GM12878 (cell line): Measurements from ENCODE around the gene MALT1. TPM values are rescaled to one million over a fixed set of nuclear protein-coding genes. Genes with fewer than 3 reads are reported as not detected.

Experiments
- CEBPB ChIP-seq, 2 experiments: fragments of 150-350 bp in 1 of 2; IDR thresholded peaks; 2 replicates each; pipeline ENCODE4 v1.6.1; 2012 to 2014; ENCODE audit warnings: low read depth in 2 of 2, low read length in 2 of 2, borderline replicate concordance in 1 of 2, inconsistent platforms in 1 of 2
- CHD4 ChIP-seq: fragments of 200-600 bp; sonication (generic); IDR thresholded peaks from 2 replicates; pipeline ENCODE4 v1.6.1; 2016; ENCODE audit warnings: mild to moderate bottlenecking
- CREM ChIP-seq: IDR thresholded peaks from 2 replicates; pipeline ENCODE4 v1.6.1; 2014; ENCODE audit warnings: antibody characterized with exemption, low read depth
- E4F1 ChIP-seq: fragments of 450-650 bp; IDR thresholded peaks from 2 replicates; pipeline ENCODE4 v1.6.1; 2018; ENCODE audit warnings: borderline replicate concordance, mild to moderate bottlenecking; ENCODE audit not compliant: partially characterized antibody
- EED ChIP-seq: sonication (generic); IDR thresholded peaks from 2 replicates; pipeline ENCODE4 v1.6.1; 2016; ENCODE audit warnings: antibody characterized with exemption, low read depth
- GABPA ChIP-seq: IDR thresholded peaks from 2 replicates; pipeline ENCODE4 v1.6.1; 2014; ENCODE audit warnings: antibody characterized with exemption, low read depth, mild to moderate bottlenecking, inconsistent platforms
- ZNF592 ChIP-seq: fragments of 450-650 bp; IDR thresholded peaks from 2 replicates; pipeline ENCODE4 v1.6.1; 2017; ENCODE audit warnings: mild to moderate bottlenecking, moderate library complexity
- polyA plus RNA-seq, 11 experiments: library from polyadenylated mRNA; depleted of rRNA in 4 of 11; unstranded in 6 of 11; stranded (reverse) in 5 of 11; fragments of >200 nt; fragmentation: Nextera tagmentation in 4 of 11; fragmentation: Illumina TruSeq in 1 of 11; extraction: Ambion mirVana in 4 of 11; extraction: Trizol in 1 of 11; gene quantifications; 1 replicate in 1 of 11; 2 replicates in 10 of 11; pipeline versions ENCODE4 v1.2.1 to v1.2.3, GENCODE V29; 2011 to 2016; ENCODE audit warnings: inconsistent platforms in 2 of 11, missing spikeins in 2 of 11, low read depth in 1 of 11
- total RNA-seq, 4 experiments: library from RNA; depleted of rRNA in 3 of 4; stranded (reverse); fragments of >200 nt in 3 of 4; fragmentation: Illumina TruSeq in 1 of 4; extraction: Trizol in 1 of 4; gene quantifications; 2 replicates each; pipeline versions ENCODE4 v1.2.1 to v1.2.3, GENCODE V29; 2013 to 2021

The MALT1 gene
- total and polyA plus RNA-seq, 10 of the 15 experiments (the other 5 are each of a cell fraction or from before 2014, with no cell fraction given) = 17.6 to 126 (median 45.4) TPM

GRCh38 chr18:58728719-58729118 is 57.5 kb downstream of the MALT1 start (continued):
- TF ChIP-seq ZNF592 (no peak), GABPA (no peak), CREM (no peak), E4F1 (no peak), CEBPB (IDR thresholded peaks at IDR 0.05; ENCODE audit: borderline replicate concordance in 1 of 2, low read depth in 2 of 2, low read length in 2 of 2) (no peak), EED (no peak), CHD4 (no peak)
- TF ChIP-seq, all 136 proteins: peak for 0
